Duodenal mucosa (tissue), 2 donors: ENCODE data around the gene PSME2.
A peak's percentile ranks its signal among the peaks of the same experiment; 100 is the strongest.

ENCODE experiments used
- H3K27ac ChIP-seq: one replicate; pipeline ENCODE4 v1.7.0; 2013; ENCODE audit warnings: low read depth, low read length
- H3K27me3 ChIP-seq, 2 donors: one replicate each; pipeline ENCODE4 v1.7.0; 2013; ENCODE audit warnings: low read length in 2 of 2, control low read depth in 1 of 2; ENCODE audit not compliant: insufficient read depth in 2 of 2, control insufficient read depth in 1 of 2
- H3K36me3 ChIP-seq, 2 donors: one replicate each; pipeline ENCODE4 v1.7.0; 2013; ENCODE audit warnings: low read length in 2 of 2, control low read depth in 1 of 2; ENCODE audit not compliant: insufficient read depth in 2 of 2, control insufficient read depth in 1 of 2
- H3K4me1 ChIP-seq, 2 donors: one replicate each; pipeline ENCODE4 v1.7.0; 2013; ENCODE audit warnings: low read length in 2 of 2, control low read depth in 1 of 2; ENCODE audit not compliant: insufficient read depth in 2 of 2, control insufficient read depth in 1 of 2
- H3K4me3 ChIP-seq, 2 donors: one replicate each; pipeline ENCODE4 v1.7.0; 2013; ENCODE audit warnings: low read length in 2 of 2, low read depth in 1 of 2
- H3K9ac ChIP-seq, 2 donors: one replicate each; pipeline ENCODE4 v1.7.0; 2013; ENCODE audit warnings: low read length in 2 of 2, low read depth in 1 of 2
- H3K9me3 ChIP-seq, 2 donors: one replicate each; pipeline ENCODE4 v1.7.0; 2013; ENCODE audit warnings: low read length in 2 of 2, control low read depth in 1 of 2; ENCODE audit not compliant: control insufficient read depth in 1 of 2

PSME2 gene

DNA sequence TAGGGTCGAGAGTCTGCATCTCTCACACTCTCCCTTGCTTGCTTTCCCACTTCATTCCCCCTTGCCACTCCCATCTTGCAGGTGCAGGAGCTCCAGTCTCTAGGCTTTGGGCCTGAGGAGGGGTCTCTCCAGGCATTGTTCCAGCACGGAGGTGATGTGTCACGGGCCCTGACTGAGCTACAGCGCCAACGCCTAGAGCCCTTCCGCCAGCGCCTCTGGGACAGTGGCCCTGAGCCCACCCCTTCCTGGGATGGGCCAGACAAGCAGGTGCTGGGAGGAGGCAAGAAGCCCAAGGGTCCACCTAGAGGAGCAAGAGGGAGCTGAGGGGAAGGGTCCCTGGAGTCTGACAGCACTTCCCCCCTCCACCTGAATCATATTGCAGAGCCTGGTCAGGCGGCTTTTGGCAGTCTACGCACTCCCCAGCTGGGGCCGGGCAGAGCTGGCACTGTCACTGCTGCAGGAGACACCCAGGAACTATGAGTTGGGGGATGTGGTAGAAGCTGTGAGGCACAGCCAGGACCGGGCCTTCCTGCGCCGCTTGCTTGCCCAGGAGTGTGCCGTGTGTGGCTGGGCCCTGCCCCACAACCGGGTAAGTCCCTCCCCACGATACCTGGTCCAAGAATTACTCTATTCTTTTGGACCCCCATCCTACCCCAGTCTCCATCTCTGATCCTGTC lies 5.1 kb upstream of the PSME2 start:
- no peaks in the 10 kb centered on the region for H3K9me3 ChIP-seq
- peaks cover 11 to 12% of the 10 kb centered on the region in 2 donors for H3K4me1 ChIP-seq
- H3K4me3 ChIP-seq = no peak overlapping the region
- H3K9ac ChIP-seq = no peak overlapping the region
- no peak overlapping the region for H3K27ac ChIP-seq
- peaks cover 40 to 62% of the 10 kb centered on the region in 2 donors for H3K36me3 ChIP-seq
- no peaks in the 10 kb centered on the region for H3K27me3 ChIP-seq

DNA sequence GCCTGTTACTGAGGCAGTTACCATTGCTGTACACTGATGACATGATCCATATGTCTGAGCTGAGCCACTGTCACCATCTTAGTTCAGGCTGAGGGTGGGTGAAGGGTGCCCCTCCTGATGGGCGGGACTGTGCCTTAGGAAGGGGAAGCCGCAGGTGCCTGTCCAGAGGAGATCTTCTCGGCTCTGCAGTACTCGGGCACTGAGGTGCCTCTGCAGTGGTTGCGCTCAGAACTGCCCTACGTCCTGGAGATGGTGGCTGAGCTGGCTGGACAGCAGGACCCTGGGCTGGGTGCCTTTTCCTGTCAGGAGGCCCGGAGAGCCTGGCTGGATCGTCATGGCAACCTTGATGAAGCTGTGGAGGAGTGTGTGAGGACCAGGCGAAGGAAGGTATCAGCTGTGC lies 4.6 kb upstream of the PSME2 start:
- Histone ChIP-seq H3K9ac (no peak overlapping the region), H3K27me3 (no peaks in the 10 kb centered on the region), H3K36me3 (peaks cover 39 to 56% of the 10 kb centered on the region in 2 donors), H3K4me3 (no peak overlapping the region), H3K27ac (no peak overlapping the region), H3K4me1 (peaks cover 11 to 12% of the 10 kb centered on the region in 2 donors), H3K9me3 (no peaks in the 10 kb centered on the region)

DNA sequence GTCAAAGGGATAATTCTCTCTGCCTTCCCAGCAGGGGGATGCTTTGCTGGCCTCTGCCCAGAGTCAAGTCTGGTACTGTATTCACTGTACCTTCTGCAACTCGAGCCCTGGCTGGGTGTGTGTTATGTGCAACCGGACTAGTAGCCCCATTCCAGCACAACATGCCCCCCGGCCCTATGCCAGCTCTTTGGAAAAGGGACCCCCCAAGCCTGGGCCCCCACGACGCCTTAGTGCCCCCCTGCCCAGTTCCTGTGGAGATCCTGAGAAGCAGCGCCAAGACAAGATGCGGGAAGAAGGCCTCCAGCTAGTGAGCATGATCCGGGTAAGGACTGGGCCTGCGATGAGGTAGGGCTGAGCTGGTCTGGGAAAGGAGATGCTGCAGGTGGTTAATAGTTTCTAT lies 4.2 kb upstream of the PSME2 start:
- Histone ChIP-seq H3K4me3 (no peak overlapping the region), H3K27ac (no peak overlapping the region), H3K27me3 (no peaks in the 10 kb centered on the region), H3K4me1 (peaks cover 15 to 16% of the 10 kb centered on the region in 2 donors), H3K9me3 (no peaks in the 10 kb centered on the region), H3K36me3 (peaks cover 35 to 52% of the 10 kb centered on the region in 2 donors), H3K9ac (no peak overlapping the region)

DNA sequence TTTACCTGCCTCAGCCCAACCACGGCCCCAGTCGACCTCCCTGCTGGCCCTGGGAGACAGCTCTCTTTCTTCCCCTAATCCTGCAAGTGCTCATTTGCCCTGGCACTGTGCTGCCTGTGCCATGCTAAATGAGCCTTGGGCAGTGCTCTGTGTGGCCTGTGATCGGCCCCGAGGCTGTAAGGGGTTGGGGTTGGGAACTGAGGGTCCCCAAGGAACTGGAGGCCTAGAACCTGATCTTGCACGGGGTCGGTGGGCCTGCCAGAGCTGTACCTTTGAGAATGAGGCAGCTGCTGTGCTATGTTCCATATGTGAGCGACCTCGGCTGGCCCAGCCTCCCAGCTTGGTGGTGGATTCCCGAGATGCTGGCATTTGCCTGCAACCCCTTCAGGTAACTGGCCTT lies 3.7 kb upstream of the PSME2 start:
- Histone ChIP-seq H3K9me3 (no peaks in the 10 kb centered on the region), H3K27ac (no peak overlapping the region), H3K4me1 (peaks cover 20 to 21% of the 10 kb centered on the region in 2 donors), H3K27me3 (no peaks in the 10 kb centered on the region), H3K4me3 (no peak overlapping the region), H3K9ac (peak overlapping the region in 1 of 2 donors; percentile 16), H3K36me3 (peaks cover 30 to 47% of the 10 kb centered on the region in 2 donors)

DNA sequence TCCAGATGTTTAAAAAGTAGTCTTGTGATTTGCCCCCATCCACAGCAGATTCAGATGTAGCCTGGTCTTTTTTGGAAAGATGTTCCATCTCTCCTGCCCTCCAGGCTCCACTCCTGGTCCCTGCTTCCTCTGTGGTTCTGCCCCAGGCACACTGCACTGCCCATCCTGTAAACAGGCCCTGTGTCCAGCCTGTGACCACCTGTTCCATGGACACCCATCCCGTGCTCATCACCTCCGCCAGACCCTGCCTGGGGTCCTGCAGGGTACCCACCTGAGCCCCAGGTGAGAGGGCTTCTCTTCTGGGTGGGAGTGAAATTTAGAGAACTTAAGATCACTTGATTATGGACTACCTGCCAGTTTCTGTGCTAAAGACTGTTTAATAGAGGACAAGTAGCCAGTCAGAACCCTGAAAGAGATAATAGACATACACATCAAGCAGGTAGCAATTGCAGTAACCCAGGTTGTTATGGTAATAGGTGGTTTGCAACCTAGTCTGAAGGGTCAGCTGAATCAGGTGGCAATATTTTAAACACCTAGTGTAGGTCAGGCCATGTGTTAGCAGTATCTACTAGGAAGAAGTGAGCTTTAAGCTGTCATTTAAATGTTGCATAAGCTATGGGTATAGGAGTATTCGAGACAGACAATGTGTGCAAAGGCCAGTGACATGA lies 3.0 kb upstream of the PSME2 start:
- peak overlapping the region in 1 of 2 donors; percentile 16 for H3K9ac ChIP-seq
- no peak overlapping the region for H3K4me3 ChIP-seq
- no peak overlapping the region for H3K27ac ChIP-seq
- H3K27me3 ChIP-seq = no peaks in the 10 kb centered on the region
- H3K36me3 ChIP-seq = peaks cover 31 to 47% of the 10 kb centered on the region in 2 donors
- H3K4me1 ChIP-seq = peaks cover 26 to 28% of the 10 kb centered on the region in 2 donors
- H3K9me3 ChIP-seq = no peaks in the 10 kb centered on the region

DNA sequence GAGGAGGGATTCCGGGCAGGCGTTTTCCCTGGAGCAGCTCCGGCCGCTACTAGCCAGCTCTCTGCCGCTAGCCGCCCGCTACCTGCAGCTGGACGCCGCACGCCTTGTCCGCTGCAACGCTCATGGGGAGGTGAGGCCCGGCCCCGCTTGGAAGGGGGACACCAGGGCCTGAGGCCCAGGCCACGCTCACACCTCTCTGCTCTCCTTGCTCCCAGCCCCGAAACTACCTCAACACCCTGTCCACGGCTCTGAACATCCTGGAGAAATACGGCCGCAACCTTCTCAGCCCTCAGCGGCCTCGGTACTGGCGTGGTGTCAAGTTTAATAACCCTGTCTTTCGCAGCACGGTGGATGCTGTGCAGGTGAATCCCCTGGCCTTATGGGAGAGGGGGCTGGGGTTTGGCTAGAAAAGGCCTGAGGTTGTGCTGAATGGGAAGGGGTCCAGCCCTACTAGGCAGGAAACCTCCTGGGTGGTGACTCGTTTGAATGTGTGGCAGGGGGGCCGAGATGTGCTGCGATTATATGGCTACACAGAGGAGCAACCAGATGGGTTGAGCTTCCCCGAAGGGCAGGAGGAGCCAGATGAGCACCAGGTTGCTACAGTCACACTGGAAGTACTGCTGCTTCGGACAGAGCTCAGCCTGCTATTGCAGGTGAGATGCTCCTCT lies 1.5 kb upstream of the PSME2 start:
- peaks cover 41 to 43% of the 10 kb centered on the region in 2 donors for H3K4me1 ChIP-seq
- no peaks in the 10 kb centered on the region for H3K27me3 ChIP-seq
- peak overlapping the region; percentile 77 to 100 for H3K4me3 ChIP-seq
- H3K9ac ChIP-seq = peak overlapping the region; percentile 84 to 94
- peak overlapping the region; percentile 46 for H3K27ac ChIP-seq
- H3K36me3 ChIP-seq = peaks cover 41 to 60% of the 10 kb centered on the region in 2 donors
- no peaks in the 10 kb centered on the region for H3K9me3 ChIP-seq

DNA sequence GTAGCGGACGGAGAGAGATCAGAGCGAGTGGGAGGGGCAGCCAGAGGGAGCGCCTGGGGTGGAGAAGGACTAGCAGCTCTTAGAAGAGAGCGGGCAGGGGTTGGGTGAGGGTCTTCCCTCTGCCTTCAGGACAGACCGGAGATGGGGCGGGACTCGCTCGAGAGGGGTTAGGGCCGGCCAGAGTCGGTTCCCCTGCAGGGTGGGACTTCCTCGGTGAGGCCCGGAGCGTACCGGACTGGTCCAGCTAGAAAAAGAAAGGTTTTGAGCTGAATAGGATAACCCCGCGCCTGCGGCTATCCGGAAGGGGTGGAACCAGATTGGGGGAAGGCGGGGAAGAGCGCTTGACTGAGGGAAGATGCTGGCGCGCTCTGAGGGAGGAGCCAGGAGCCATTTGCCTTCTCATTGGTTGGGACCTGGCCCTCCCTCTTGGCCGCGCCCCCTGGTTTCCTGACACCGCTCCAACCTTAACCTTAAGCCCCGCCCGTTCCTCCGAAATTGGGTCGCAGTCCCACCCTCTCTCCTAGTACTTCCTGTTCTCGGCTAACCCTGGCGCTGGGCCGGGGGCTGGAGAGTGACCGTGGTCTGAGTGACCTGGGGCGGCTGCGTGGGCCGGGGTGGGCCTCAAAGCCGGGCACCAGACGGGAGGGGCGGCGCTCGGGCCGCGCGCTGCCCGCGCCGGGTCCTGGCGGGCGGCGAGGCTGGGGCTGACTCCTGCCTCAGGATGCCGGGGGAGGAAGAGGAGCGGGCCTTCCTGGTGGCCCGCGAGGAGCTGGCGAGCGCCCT lies 759 bp upstream of the PSME2 start, which contains the start of gene RNF31:
RNF31 (plus strand) TSS at position 521 of the 783 bp plus-strand sequence; CDS start at position 722, 201 bp downstream.
- Histone ChIP-seq H3K9me3 (no peaks in the 10 kb centered on the region), H3K36me3 (peaks cover 41 to 57% of the 10 kb centered on the region in 2 donors), H3K4me1 (peaks cover 47% of the 10 kb centered on the region in 2 donors), H3K4me3 (peak within 1 kb of the TSS; percentile 77 to 100), H3K27ac (peak within 1 kb of the TSS; percentile 94), H3K9ac (peak within 1 kb of the TSS; percentile 94 to 95), H3K27me3 (no peaks in the 10 kb centered on the region)

DNA sequence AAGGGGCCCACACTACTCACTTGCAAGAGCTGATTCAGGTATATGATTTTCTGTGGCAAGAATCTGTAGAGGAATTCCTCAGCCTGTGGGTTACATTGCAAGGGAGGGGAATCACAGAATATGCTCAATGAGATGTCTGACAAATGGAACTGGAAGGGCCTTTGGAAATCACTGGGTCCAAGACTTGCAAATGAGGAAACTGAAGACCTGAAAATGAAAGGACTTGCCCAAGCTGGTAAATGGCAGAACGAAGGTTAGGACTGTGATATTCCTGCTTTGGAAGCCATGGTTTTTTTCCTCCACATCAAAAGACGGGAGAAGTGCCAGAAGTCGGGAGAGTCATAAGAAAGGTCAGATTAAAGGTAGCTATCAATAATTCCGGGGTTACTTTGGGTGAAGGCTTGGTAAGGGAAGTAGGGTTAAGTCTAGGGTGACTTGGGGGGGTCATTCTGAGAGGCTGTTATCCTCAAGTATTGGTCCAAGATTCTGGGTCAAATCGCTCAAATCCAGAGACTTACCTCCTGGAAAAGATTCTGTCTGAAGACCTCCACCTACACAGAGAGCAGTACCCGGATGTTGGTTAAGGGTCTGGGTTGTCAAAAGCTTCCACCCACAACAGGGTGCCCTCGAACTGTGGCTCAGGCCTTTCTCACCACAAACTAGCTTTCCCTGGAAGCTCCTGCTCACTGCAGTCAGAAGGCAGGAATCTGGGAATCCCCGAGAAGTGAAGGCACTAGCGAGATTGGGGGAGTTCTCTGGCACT lies 539 bp downstream of the PSME2 start:
- peaks cover 28 to 44% of the 10 kb centered on the region in 2 donors for H3K36me3 ChIP-seq
- H3K27ac ChIP-seq = peak overlapping the region; percentile 94
- H3K9me3 ChIP-seq = no peaks in the 10 kb centered on the region
- H3K4me1 ChIP-seq = peaks cover 47 to 50% of the 10 kb centered on the region in 2 donors
- H3K9ac ChIP-seq = peak overlapping the region; percentile 88 to 95
- H3K27me3 ChIP-seq = no peaks in the 10 kb centered on the region
- peak overlapping the region; percentile 77 to 100 for H3K4me3 ChIP-seq

DNA sequence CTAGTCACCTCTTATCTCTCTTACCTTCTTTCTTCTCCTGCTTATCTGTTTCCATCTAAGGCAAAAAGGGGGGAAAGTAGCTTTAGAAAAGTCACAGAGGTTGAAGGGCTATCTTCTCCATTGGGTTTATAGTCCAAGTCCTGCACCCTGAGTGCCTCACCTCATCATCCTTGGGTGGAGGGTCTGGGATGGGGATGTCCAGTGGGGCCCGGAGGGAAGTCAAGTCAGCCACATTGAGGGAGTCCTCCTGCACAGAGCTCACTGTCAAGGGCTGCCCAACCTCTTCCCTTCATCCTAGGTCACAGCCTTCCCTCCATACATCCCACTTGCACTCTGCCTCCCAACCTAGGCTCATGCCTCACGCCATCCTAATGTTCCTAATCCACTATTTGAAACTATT lies 1.2 kb downstream of the PSME2 start:
- H3K9me3 ChIP-seq = no peaks in the 10 kb centered on the region
- peak overlapping the region; percentile 94 for H3K27ac ChIP-seq
- H3K36me3 ChIP-seq = peaks cover 23 to 38% of the 10 kb centered on the region in 2 donors
- H3K4me3 ChIP-seq = peak overlapping the region; percentile 77 to 100
- peak overlapping the region; percentile 52 to 95 for H3K9ac ChIP-seq
- peaks cover 50 to 51% of the 10 kb centered on the region in 2 donors for H3K4me1 ChIP-seq
- no peaks in the 10 kb centered on the region for H3K27me3 ChIP-seq
